GOT3 (cell line): ENCODE results near the gene MED22.
A peak's percentile ranks its signal among the peaks of the same experiment; 100 is the strongest.

ENCODE experiments used
- DNase-seq: peaks from one replicate; lab custom pipeline; 2025; ENCODE audit warnings: mixed read lengths; lab: John Stamatoyannopoulos, UW

The MED22 gene

DNA sequence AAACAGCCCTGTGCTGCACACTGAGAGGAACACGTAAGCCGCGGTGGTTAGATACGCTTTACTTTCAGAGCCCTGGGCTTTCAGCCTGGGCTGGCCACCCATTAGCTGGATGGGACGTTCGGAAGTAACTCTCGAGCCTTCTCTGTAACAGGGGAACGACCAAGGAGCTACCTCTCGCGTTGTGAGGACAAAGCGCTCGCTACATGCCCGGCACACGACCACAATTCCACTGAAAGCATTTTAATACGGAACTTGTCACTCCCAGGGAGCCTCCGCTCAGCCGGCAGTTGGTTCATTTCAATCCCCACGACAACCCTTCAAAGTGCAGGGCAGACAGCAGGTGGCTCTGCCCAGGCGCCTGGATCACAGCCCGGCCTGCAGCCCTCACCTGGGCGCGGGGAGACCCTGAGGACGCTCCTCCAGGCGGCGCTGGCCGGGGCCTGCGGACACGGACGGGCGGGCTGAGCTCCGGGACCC lies 8.0 kb upstream of the MED22 start:
- DNase-seq, result no peak

- no peak for DNase-seq
Measured at GRCh38 chr9:133354766-133355165, 6.8 kb upstream of the MED22 start.

DNA sequence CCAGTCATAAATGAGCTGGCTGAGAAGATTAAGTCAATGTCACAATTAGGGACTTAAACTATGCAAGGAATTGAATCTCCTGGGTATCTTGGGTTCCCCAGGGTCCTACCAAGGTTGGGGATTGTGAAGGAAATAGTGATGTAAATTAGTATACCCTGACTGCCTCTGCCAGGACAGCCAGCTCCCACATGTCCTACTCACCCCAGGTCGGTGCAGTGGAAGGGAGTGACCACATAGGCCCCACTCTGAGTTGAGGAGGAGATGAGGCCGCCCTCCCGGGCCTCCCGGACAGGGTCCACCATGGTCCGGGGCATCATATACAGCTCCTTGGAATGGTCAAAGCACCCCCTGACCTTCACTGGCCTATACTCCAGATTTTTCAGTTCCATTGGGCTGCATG lies 5.6 kb upstream of the MED22 start:
- DNase-seq, result no peak

- DNase-seq, result no peak
Measured at GRCh38 chr9:133352635-133353340, 4.9 kb upstream of the MED22 start.

DNA sequence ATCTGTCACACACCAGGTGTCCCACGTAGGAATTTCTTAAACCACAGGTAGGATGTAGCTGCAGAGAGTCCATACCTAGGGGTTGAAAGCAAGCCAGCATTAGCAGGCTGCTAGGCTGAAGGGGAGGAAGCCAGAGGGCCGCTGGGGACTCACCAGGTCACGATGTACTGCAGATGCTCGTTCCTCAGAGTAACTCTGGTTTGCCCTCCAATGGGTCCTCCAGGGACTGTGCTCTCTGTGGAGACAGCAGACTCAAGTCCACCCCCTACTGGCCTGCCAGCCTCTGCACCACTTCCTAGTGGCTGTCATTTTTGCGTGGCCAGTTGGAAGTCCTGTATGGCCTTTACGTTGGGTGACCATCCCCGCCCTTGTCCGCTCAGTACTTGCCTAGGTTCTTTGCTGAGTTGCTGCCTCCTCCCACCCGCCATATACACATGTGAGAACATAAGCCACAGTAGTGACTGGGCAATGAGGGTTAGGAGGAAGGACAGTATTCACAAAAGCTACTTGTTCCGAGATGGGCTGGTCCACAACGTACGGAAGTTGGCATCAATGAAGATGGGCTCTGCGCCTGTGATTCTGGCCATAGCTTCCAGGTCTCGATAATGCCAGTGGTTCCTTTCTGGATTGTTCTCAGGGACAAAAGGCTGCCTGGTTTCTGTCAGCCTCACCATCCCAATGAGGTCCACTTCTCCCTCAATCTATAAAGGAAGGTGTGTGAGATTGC lies 4.1 kb upstream of the MED22 start:
- DNase-seq, result no peak

- DNase-seq, result no peak
Measured at GRCh38 chr9:133351526-133351907, 3.6 kb upstream of the MED22 start.

DNA sequence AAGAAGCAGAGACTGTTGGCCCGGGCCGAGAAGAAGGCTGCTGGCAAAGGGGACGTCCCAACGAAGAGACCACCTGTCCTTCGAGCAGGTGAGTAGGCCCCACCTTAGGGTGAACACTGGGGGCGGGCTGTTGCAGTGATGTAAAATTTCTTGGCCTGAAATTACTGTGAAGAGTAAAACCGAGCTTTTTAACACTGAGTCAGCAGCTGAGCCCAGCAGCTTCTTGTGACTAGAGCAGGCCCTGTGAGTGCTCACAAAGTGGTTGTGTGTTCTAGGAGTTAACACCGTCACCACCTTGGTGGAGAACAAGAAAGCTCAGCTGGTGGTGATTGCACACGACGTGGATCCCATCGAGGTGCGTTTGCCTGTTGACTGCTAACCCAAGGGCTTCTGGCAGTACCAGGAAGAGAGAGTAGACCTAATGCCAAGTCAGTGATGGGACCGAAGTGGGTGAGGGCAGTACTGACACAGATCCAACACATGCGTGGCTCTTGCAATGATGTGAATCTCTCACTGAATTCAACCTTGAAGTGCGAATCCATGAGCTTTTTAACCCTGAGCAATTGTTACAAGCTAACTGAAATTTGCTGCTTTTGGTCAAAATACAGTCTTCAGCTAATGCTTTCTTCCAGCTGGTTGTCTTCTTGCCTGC lies 2.2 kb upstream of the MED22 start:
- no peak for DNase-seq

DNA sequence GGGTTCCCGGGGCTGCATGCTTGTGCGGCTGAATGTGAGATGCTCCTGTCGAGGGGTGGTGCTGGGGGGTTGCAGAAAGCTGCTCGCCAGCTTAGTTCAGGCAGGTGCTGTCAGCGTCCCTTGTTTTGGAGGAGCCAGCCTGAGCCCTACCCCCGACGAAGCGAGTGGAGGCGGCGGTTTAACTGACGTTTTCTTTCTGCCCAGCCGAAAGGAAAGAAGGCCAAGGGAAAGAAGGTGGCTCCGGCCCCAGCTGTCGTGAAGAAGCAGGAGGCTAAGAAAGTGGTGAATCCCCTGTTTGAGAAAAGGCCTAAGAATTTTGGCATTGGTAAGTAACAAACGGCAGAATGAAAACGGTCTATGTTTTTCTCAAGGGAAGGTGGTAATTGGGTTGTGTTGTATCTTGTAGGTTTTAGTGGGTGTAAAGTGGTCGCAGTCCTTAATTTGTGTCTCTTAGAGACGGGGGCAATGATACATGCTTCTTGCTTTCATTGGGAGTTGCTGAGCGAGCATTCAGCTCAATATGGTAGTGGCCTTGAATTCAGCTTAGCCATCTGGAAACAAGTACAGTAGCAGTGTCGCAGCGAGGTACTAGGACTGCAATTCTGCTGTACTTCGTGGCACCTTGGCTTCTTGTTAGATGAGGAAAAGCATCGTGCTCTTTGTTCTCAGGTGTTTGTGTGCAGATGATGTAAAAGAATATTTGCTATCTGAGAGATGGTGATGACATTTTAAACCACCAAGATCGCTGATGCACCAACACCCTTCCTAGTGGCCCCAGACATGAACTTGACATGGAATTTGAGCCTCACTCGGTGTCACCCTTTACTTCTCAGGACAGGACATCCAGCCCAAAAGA lies 1.0 kb upstream of the MED22 start:
- no peak for DNase-seq

DNA sequence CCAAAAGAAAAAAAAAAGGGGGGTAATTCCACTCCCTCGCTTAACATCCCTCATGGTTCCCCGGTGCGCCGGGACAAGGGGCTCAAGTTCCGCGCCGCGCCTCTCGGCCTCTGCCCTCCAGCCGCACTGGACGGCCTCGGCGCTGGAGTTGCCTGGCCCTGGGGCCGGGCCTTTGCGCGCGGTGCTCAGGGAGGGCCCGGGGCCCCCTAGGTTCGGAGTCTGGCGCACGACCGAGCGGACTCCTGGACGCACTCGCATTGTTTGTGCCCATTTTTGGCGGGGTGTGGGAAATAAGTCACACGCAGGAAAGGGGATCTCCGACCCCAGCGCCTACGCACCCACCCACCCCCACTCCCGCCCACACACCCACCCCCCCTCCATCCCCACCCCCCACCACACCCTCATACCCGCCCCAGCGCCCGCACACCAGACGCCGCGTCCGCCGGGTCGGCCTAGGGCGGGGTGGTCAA lies 381 bp downstream of the MED22 start:
- DNase-seq, result no peak

GRCh38 chr9:133346021-133346785 lies 1.7 kb downstream of the MED22 start:
- DNase-seq, result no peak

DNA sequence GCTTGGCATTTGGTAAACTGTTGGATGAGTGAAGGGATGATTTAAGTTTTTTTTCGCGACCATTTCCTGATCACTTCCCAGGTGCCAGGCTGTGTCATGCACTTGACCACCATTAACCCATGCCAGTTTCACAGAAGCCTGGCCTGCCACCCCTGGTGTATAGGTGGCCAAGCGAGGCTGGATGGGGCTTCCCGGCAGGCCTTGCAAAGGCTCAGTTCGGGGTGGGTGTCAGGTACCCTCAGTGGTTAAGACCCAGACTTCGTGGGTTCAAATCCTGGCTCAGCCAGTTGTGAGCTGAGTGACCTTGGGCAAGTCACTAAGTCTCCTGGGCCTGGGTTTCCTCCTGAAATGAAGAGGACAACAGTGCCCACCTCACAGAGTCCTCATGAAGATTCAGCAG lies 2.3 kb downstream of the MED22 start:
- DNase-seq, result no peak

DNA sequence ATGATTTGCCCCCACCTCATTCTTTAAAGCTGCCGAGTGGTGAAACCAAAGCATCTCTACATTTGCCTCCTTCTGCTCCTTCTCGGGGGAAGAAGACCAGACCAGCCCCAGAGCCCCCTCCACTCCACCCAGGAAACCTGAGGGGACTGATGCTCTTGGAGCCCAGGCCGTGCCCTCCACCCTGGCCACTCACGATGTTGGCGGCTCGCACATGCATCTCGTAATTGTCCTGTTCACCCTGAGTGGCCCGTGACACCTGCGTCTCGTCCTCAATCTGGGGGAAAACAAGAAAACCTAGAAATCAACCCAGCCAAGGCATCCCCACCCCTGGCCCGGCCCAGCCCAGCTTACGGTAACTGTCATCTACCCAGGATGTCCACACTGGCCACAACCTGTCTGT lies 3.0 kb downstream of the MED22 start:
- DNase-seq, result no peak

- no peak for DNase-seq
Measured at GRCh38 chr9:133344071-133344470, 3.9 kb downstream of the MED22 start.

GRCh38 chr9:133342570-133342969 lies 5.4 kb downstream of the MED22 start:
- DNase-seq, result no peak

- no peak for DNase-seq
Measured at GRCh38 chr9:133342069-133342406, 5.9 kb downstream of the MED22 start.

GRCh38 chr9:133341369-133342068 lies 6.4 kb downstream of the MED22 start:
- DNase-seq, result no peak

GRCh38 chr9:133340916-133341315 lies 7.0 kb downstream of the MED22 start:
- no peak for DNase-seq

- no peak for DNase-seq
Measured at GRCh38 chr9:133340256-133340655, 7.7 kb downstream of the MED22 start.

- no peak for DNase-seq
Measured at GRCh38 chr9:133339641-133340040, 8.3 kb downstream of the MED22 start.

GRCh38 chr9:133335924-133336811 lies 11.8 kb downstream of the MED22 start, which contains the start of gene SURF6:
SURF6 (minus strand) TSS chr9:133336188; CDS start chr9:133336132, 56 bp downstream.
- peak; percentile 77 for DNase-seq
